Heart right ventricle (tissue), 16 donors: ENCODE results near the gene ZMYND10. TPM values are rescaled to one million over a fixed set of nuclear protein-coding genes. Genes with fewer than 3 reads are reported as not detected.

Source experiments
- ATAC-seq, 8 donors: fragments of 200-7000 bp; cut with Tn5 transposase; one replicate each; pipeline ENCODE4 v1.9.1; 2020; ENCODE audit warnings: mild to moderate bottlenecking in 8 of 8, moderate library complexity in 8 of 8, moderate number of reproducible peaks in 1 of 8
- DNase-seq, 2 donors: peaks; one replicate each; pipeline ENCODE4 v3.0.0-alpha.2; 2020
- H3K27ac ChIP-seq, 10 donors: fragments of 200-600 bp; sonication (generic) in 2 of 10; one replicate each; pipeline versions ENCODE4 v1.5.0 to v1.8.0; 2020 to 2022; ENCODE audit warnings: mild to moderate bottlenecking in 3 of 10
- H3K27me3 ChIP-seq, 7 donors: fragments of 200-600 bp; one replicate each; pipeline ENCODE4 v1.8.0; 2021 to 2022; ENCODE audit warnings: mild to moderate bottlenecking in 2 of 7
- H3K36me3 ChIP-seq, 9 donors: fragments of 200-600 bp; sonication (generic) in 1 of 9; one replicate each; pipeline versions ENCODE4 v1.5.0 to v1.8.0; 2020 to 2022; ENCODE audit warnings: mild to moderate bottlenecking in 2 of 9
- H3K4me1 ChIP-seq, 9 donors: fragments of 200-600 bp; sonication (generic) in 1 of 9; one replicate each; pipeline versions ENCODE4 v1.5.0 to v1.8.0; 2020 to 2022; ENCODE audit warnings: mild to moderate bottlenecking in 4 of 9
- H3K4me3 ChIP-seq, 10 donors: fragments of 200-600 bp; sonication (generic) in 2 of 10; one replicate each; pipeline versions ENCODE4 v1.5.0 to v1.8.0; 2020 to 2022; ENCODE audit warnings: mild to moderate bottlenecking in 7 of 10, moderate library complexity in 2 of 10
- H3K9me3 ChIP-seq, 11 donors: fragments of 200-600 bp in 10 of 11; sonication (generic) in 2 of 11; one replicate each; pipeline versions ENCODE4 v1.5.0 to v1.8.0; 2013 to 2022; ENCODE audit warnings: mild to moderate bottlenecking in 2 of 11, control low read depth in 1 of 11, moderate library complexity in 1 of 11
- CTCF ChIP-seq, 9 donors: fragments of 200-600 bp; sonication (generic) in 2 of 9; IDR thresholded peaks; one replicate each; pipeline versions ENCODE4 v1.5.0 to v1.8.0; 2021 to 2022; ENCODE audit warnings: antibody characterized with exemption in 9 of 9, mild to moderate bottlenecking in 5 of 9, moderate library complexity in 1 of 9
- WGBS, 2 donors: extraction: QIAGEN DNeasy Blood & Tissue Kit; methylation state at CpG; one replicate each; pipeline ENCODE4 v1.1.7; 2013; ENCODE audit warnings: inconsistent platforms in 1 of 2; 5-methylcytosine and 5-hydroxymethylcytosine counted together
- intact Hi-C, 10 donors: fragments of 100-400 bp; cut with DNase I; formaldehyde crosslinking; loops; one replicate each; pipeline versions ENCODE4 v1.11.1 to v1.14.2; 2022
- polyA plus RNA-seq, 2 donors: library from polyadenylated mRNA; stranded (reverse); fragments of 200-250 nt; gene quantifications; one replicate each; pipeline ENCODE4 v1.2.3, GENCODE V29; 2013
- total RNA-seq, 10 donors: library from RNA; stranded (reverse); fragmentation: NEBNext Ultra II Directional in 3 of 10; extraction: Animal tissue kit (Norgen Biotek cat#: 25700) in 3 of 10; gene quantifications; one replicate each; pipeline versions ENCODE4 v1.2.1 to v1.2.4, GENCODE V29; 2021 to 2023
- donor health status: Arrhythmogenic right ventricular cardiomyopathy.
- donor health status: ischemic (EF 13 %, LVEDD 7.1; RV severe dilation, severe dysfunction).
- donor health status: healthy with polysubstance abuse.
- donor health status: DM: no; HTN: yes; CAD: no.
- donor health status: DM: no; HTN: no; CAD: no.
- donor health status: ischemic (EF 25% LVEDD 6.9; RV normal size, moderate dysfunction).
- donor health status: ischemic (EF 25% LVEDD 5.7; RV mildly dilated, moderate dysfunction).
- donor health status: healthy.
- donor health status: DM: yes; HTN: yes; CAD: no.
- donor health status: Ischemic cardiomyopathy.
- donor health status: ischemic (EF 35%, LVEDD 5.7; RV mildly dilated, moderate dysfunction).
- donor health status: nonischemic (EF 11% LVEDD 7.7; RV severe dilation, severe dysfunction).
- donor health status: DM: yes; HTN: yes; CAD: no.
- donor health status: PGD.
- donor health status: ischemic (EF 29% LVEDD 5.4; RV normal size, mild dysfunction).
- donor health status: nonischemic (EF 23%, LVEDD 6.1; RV moderate dilation, normal function).

The ZMYND10 gene
- total and polyA plus RNA-seq, 12 donors = 0.15 to 0.88 (median 0.22) TPM; not detected in 7

- Histone ChIP-seq H3K4me1 (peaks cover 29 to 81% (median 68%) of the 10 kb centered on the region in 9 donors), H3K36me3 (peaks cover 0 to 57% (median 33%) of the 10 kb centered on the region in 9 donors), H3K27ac (peak overlapping the region; percentile 91 to 99 (median 97)), H3K9me3 (no peaks in the 10 kb centered on the region), H3K4me3 (peak overlapping the region; percentile 57 to 88 (median 80)), H3K27me3 (no peaks in the 10 kb centered on the region)
- DNase-seq (no peak), ATAC-seq (no peak)
- WGBS, 2 donors = 67 to 71% methylated on average over 29 of the region's 29 CpGs
- intact Hi-C loops = loop anchor here in 4 of 10 donors (2.0 to 10.0 kb wide), 5 partner anchors 19 to 83 kb away; partner anchors contain the start of genes GNAI2 (in 1 of the 4) and SEMA3B (in 1 of the 4)
- peak in 2 of 9 donors; percentile 6 to 22 for TF ChIP-seq CTCF (IDR thresholded peaks at IDR 0.05)
Measured at GRCh38 chr3:50319894-50320625, 25.5 kb downstream of the ZMYND10 start.

GRCh38 chr3:50319181-50319893 is 26.2 kb downstream of the ZMYND10 start:
- H3K36me3 ChIP-seq = peaks cover 0 to 58% (median 33%) of the 10 kb centered on the region in 9 donors
- H3K9me3 ChIP-seq = no peaks in the 10 kb centered on the region
- H3K27ac ChIP-seq = peak overlapping the region; percentile 61 to 99 (median 97)
- H3K27me3 ChIP-seq = no peaks in the 10 kb centered on the region
- H3K4me1 ChIP-seq = peaks cover 24 to 77% (median 61%) of the 10 kb centered on the region in 9 donors
- WGBS, 2 donors = 69 to 79% methylated on average over 16 of the region's 16 CpGs
- H3K4me3 ChIP-seq = peak overlapping the region in 9 of 10 donors; percentile 57 to 88 (median 81)
- no peak for TF ChIP-seq CTCF (IDR thresholded peaks at IDR 0.05)
- DNase-seq = no peak
- intact Hi-C loops = no loop called here
- no peak for ATAC-seq

- Histone ChIP-seq H3K9me3 (no peaks in the 10 kb centered on the region), H3K36me3 (peaks cover 0 to 58% (median 33%) of the 10 kb centered on the region in 9 donors), H3K4me1 (peaks cover 19 to 72% (median 55%) of the 10 kb centered on the region in 9 donors), H3K27ac (peak overlapping the region in 9 of 10 donors; percentile 21 to 99 (median 97)), H3K27me3 (no peaks in the 10 kb centered on the region), H3K4me3 (peak overlapping the region in 9 of 10 donors; percentile 57 to 88 (median 81))
- intact Hi-C loops = no loop called here
- 73 to 85% methylated on average over 10 of the region's 10 CpGs for WGBS, 2 donors
- ATAC-seq = no peak
- no peak for DNase-seq
- no peak for TF ChIP-seq CTCF (IDR thresholded peaks at IDR 0.05)
Measured at GRCh38 chr3:50318615-50319014, 26.9 kb downstream of the ZMYND10 start.

GRCh38 chr3:50318163-50318562 is 27.4 kb downstream of the ZMYND10 start:
- Histone ChIP-seq H3K36me3 (peaks cover 0 to 58% (median 33%) of the 10 kb centered on the region in 9 donors), H3K9me3 (no peaks in the 10 kb centered on the region), H3K27me3 (no peaks in the 10 kb centered on the region), H3K27ac (peak overlapping the region in 9 of 10 donors; percentile 21 to 99 (median 91)), H3K4me1 (peaks cover 17 to 67% (median 52%) of the 10 kb centered on the region in 9 donors), H3K4me3 (peak overlapping the region in 9 of 10 donors; percentile 57 to 88 (median 81))
- intact Hi-C loops = no loop called here
- no peak for ATAC-seq
- no peak for TF ChIP-seq CTCF (IDR thresholded peaks at IDR 0.05)
- WGBS, 2 donors = 86 to 90% methylated on average over 11 of the region's 11 CpGs
- DNase-seq = no peak
